ENCODE results near the gene OVOL1.
A peak's percentile ranks its signal among the peaks of the same experiment; 100 is the strongest.

The OVOL1 gene

GRCh38 chr11:65781962-65782815 is 4.7 kb upstream of the OVOL1 start:
- Mint-ChIP-seq H3K27ac (no peak overlapping the region), H3K9me3 (no peaks in the 10 kb centered on the region), H3K4me1 (peaks cover 5% of the 10 kb centered on the region), H3K36me3 (ENCODE audit: low read depth) (no peaks in the 10 kb centered on the region), H3K4me3 (peak overlapping the region; percentile 36 to 81 (median 50)), H3K27me3 (ENCODE audit: low read depth) (peaks cover 51% of the 10 kb centered on the region)
- TF ChIP-seq, protein P1, sequence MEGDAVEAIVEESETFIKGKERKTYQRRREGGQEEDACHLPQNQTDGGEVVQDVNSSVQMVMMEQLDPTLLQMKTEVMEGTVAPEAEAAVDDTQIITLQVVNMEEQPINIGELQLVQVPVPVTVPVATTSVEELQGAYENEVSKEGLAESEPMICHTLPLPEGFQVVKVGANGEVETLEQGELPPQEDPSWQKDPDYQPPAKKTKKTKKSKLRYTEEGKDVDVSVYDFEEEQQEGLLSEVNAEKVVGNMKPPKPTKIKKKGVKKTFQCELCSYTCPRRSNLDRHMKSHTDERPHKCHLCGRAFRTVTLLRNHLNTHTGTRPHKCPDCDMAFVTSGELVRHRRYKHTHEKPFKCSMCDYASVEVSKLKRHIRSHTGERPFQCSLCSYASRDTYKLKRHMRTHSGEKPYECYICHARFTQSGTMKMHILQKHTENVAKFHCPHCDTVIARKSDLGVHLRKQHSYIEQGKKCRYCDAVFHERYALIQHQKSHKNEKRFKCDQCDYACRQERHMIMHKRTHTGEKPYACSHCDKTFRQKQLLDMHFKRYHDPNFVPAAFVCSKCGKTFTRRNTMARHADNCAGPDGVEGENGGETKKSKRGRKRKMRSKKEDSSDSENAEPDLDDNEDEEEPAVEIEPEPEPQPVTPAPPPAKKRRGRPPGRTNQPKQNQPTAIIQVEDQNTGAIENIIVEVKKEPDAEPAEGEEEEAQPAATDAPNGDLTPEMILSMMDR (IDR thresholded peaks at IDR 0.05; ENCODE audit: unreplicated experiment in 3 of 3), result no peak

DNA sequence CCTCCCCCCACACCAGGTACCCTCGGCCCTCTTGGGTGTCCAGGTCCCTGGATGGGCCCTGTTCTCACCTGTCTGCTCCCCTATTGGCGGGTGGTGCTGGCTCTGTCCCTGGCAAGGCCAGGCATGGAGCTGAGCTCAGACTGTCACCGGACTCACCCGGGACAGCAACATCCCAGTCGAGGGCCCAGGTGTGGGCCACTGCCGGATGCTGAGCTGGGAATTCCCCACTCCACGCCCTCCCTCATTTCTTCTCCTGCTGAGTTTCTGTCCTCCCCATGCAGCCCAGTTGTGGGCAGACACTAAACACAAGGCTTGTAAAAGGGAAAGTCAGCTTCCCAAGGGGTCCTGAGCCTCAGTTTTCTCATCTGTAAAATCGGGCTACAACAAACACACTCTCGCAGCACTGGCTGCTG is 4.0 kb upstream of the OVOL1 start:
- Mint-ChIP-seq H3K36me3 (ENCODE audit: low read depth) (no peaks in the 10 kb centered on the region), H3K27me3 (ENCODE audit: low read depth) (peaks cover 58% of the 10 kb centered on the region), H3K9me3 (no peaks in the 10 kb centered on the region), H3K4me1 (peaks cover 5% of the 10 kb centered on the region), H3K27ac (no peak overlapping the region), H3K4me3 (peak overlapping the region; percentile 50 to 81 (median 72))
- TF ChIP-seq, protein P1 (IDR thresholded peaks at IDR 0.05; ENCODE audit: unreplicated experiment in 3 of 3), result no peak

GRCh38 chr11:65785319-65786007 is 1.4 kb upstream of the OVOL1 start:
- H3K4me3 Mint-ChIP-seq, result peak overlapping the region; percentile 70 to 77 (median 74)
- H3K27ac Mint-ChIP-seq, result no peak overlapping the region
- H3K9me3 Mint-ChIP-seq, result no peaks in the 10 kb centered on the region
- peaks cover 14% of the 10 kb centered on the region for H3K4me1 Mint-ChIP-seq
- H3K36me3 Mint-ChIP-seq (ENCODE audit: low read depth), result no peaks in the 10 kb centered on the region
- TF ChIP-seq, protein P1 (IDR thresholded peaks at IDR 0.05; ENCODE audit: unreplicated experiment in 3 of 3), result no peak
- peaks cover 84% of the 10 kb centered on the region for H3K27me3 Mint-ChIP-seq (ENCODE audit: low read depth)

GRCh38 chr11:65786008-65786785 is 666 bp upstream of the OVOL1 start:
- Mint-ChIP-seq H3K4me1 (peaks cover 14% of the 10 kb centered on the region), H3K27me3 (ENCODE audit: low read depth) (peaks cover 91% of the 10 kb centered on the region), H3K36me3 (ENCODE audit: low read depth) (no peaks in the 10 kb centered on the region)

More at GRCh38 chr11:65786008-65786785, 666 bp upstream of the OVOL1 start:
- TF ChIP-seq, protein P1 (IDR thresholded peaks at IDR 0.05; ENCODE audit: unreplicated experiment in 3 of 3), result no peak
- Mint-ChIP-seq H3K4me3 (peak overlapping the region in 2 of 3 experiments; percentile 74 to 77), H3K9me3 (no peaks in the 10 kb centered on the region), H3K27ac (no peak overlapping the region)
